Prostate gland (tissue), 2 donors: ENCODE data around the gene DOCK10. TPM values are rescaled to one million over a fixed set of nuclear protein-coding genes. Genes with fewer than 3 reads are reported as not detected.

Source experiments
- DNase-seq: peaks from one replicate; pipeline ENCODE4 v3.0.0-alpha.2; 2019; ENCODE audit warnings: low spot score
- H3K27ac ChIP-seq, 2 donors: fragments of 200-600 bp; sonication (generic); 2 replicates each; pipeline ENCODE4 v1.5.1; 2017 to 2019
- H3K27me3 ChIP-seq: fragments of 200-600 bp; sonication (generic); replicated peaks from 2 replicates; pipeline ENCODE4 v1.5.1; 2019; ENCODE audit not compliant: insufficient read depth
- H3K36me3 ChIP-seq, 2 donors: fragments of 200-600 bp; sonication (generic); 1 replicate in 1 of 2; 2 replicates in 1 of 2; pipeline versions ENCODE4 v1.5.1 to v1.8.1; 2017 to 2019
- H3K4me1 ChIP-seq: fragments of 200-600 bp; sonication (generic); replicated peaks from 2 replicates; pipeline ENCODE4 v1.5.1; 2019
- H3K4me3 ChIP-seq, 2 donors: fragments of 200-600 bp; sonication (generic); 2 replicates each; pipeline ENCODE4 v1.5.1; 2017 to 2019
- H3K9me3 ChIP-seq: fragments of 200-600 bp; sonication (generic); 2 replicates; pipeline ENCODE4 v1.5.1; 2017
- POLR2A ChIP-seq: fragments of 450-650 bp; IDR thresholded peaks from one replicate; pipeline ENCODE4 v1.6.1; 2016; ENCODE audit warnings: antibody characterized with exemption, mild to moderate bottlenecking
- POLR2AphosphoS5 ChIP-seq: sonication (generic); formaldehyde crosslinking; IDR thresholded peaks from one replicate; pipeline ENCODE4 v1.6.1; 2017; ENCODE audit warnings: antibody characterized with exemption
- WGBS: methylation state at CpG from one replicate; pipeline ENCODE4 v1.1.5; 2018; 5-methylcytosine and 5-hydroxymethylcytosine counted together
- intact Hi-C: fragments of 100-400 bp; cut with DNase I; formaldehyde crosslinking; loops from one replicate; pipeline ENCODE4 v1.14.2; 2022
- total RNA-seq, 2 donors: library from RNA; depleted of rRNA; stranded (reverse); fragments of >200 nt; gene quantifications; one replicate each; pipeline ENCODE4 v1.1.0, GENCODE V29; 2016
- TF ChIP-seq, protein P1 (sequence below), 4 experiments: fragments of 200-600 bp in 2 of 4; fragments of 450-650 bp in 2 of 4; sonication (generic) in 2 of 4; IDR thresholded peaks; 1 replicate in 3 of 4; 2 replicates in 1 of 4; pipeline ENCODE4 v1.5.1; 2016 to 2019; ENCODE audit warnings: antibody characterized with exemption in 4 of 4, mild to moderate bottlenecking in 2 of 4, moderate library complexity in 2 of 4

The DOCK10 gene
- total RNA-seq, 2 donors from 2014 or later: 4.8 to 6.2 TPM

DNA sequence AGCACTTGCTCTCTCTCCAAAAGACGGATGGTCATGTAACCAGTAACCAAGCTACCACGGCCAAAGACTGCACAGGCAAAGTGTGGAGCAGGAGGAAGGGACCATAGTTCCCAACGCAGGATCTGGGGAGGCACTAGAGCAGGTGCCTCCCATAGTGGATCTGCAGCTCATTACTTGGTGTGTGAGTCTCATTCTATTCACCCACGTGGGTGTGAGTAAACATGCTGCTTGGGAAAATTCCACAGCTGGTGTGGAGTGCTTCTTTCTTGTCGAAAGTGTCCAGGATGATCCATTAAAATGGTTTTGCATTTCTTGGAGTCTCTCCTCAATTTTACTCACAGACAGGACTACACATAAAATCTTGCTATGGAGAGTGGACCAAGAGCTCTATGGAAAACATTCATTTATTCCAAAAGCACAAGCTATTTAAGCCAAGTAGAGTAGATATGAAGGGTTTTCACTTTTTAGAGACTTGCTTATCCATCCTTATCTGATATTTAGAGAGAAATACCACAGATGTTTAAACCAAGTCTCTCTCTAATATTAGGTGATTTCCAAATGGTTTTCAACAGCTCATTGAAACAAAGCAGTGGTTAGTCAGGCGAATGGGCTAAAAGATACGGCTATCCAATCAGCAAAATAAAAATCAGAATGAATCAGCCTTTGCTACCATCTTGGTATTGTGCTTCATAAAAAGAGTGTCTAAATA is 221.8 kb downstream of the DOCK10 start:
- TF ChIP-seq POLR2A: no peak
- TF ChIP-seq, protein P1, sequence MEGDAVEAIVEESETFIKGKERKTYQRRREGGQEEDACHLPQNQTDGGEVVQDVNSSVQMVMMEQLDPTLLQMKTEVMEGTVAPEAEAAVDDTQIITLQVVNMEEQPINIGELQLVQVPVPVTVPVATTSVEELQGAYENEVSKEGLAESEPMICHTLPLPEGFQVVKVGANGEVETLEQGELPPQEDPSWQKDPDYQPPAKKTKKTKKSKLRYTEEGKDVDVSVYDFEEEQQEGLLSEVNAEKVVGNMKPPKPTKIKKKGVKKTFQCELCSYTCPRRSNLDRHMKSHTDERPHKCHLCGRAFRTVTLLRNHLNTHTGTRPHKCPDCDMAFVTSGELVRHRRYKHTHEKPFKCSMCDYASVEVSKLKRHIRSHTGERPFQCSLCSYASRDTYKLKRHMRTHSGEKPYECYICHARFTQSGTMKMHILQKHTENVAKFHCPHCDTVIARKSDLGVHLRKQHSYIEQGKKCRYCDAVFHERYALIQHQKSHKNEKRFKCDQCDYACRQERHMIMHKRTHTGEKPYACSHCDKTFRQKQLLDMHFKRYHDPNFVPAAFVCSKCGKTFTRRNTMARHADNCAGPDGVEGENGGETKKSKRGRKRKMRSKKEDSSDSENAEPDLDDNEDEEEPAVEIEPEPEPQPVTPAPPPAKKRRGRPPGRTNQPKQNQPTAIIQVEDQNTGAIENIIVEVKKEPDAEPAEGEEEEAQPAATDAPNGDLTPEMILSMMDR (IDR thresholded peaks at IDR 0.05): no peak
- no peak for TF ChIP-seq POLR2AphosphoS5
- Histone ChIP-seq H3K27ac (no peak overlapping the region), H3K27me3 (no peaks in the 10 kb centered on the region), H3K4me3 (no peak overlapping the region), H3K4me1 (no peaks in the 10 kb centered on the region), H3K36me3 (no peaks in the 10 kb centered on the region), H3K9me3 (no peaks in the 10 kb centered on the region)
- no peak for DNase-seq
- intact Hi-C loops: no loop called here
- WGBS: 68% methylated on average over 7 of the region's 7 CpGs

DNA sequence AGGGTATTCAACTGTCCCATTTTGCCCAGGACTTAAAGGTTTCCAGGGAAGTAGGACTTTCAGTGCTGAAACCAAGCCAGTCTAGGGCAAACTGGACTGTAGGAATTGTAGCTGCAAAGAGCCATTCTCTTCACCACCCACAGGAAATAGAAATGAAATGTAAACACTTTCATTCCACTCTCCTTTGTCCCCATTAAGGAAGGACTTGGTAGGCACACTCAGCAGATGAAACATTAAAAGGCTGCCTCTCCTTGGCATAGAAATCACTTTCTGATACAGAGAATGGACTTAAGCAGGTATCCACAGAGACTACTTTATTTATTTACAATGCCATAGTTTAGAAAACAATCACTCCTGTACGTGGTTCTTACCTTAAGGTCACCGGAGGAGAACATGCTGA is 223.2 kb downstream of the DOCK10 start:
- Histone ChIP-seq H3K4me1 (no peaks in the 10 kb centered on the region), H3K9me3 (no peaks in the 10 kb centered on the region), H3K4me3 (no peak overlapping the region), H3K36me3 (no peaks in the 10 kb centered on the region), H3K27ac (no peak overlapping the region), H3K27me3 (no peaks in the 10 kb centered on the region)
- no peak for TF ChIP-seq POLR2A
- TF ChIP-seq POLR2AphosphoS5: no peak
- TF ChIP-seq, protein P1 (IDR thresholded peaks at IDR 0.05): no peak
- intact Hi-C loops: no loop called here
- 64% methylated on average over 2 of the region's 2 CpGs for WGBS
- DNase-seq: no peak

DNA sequence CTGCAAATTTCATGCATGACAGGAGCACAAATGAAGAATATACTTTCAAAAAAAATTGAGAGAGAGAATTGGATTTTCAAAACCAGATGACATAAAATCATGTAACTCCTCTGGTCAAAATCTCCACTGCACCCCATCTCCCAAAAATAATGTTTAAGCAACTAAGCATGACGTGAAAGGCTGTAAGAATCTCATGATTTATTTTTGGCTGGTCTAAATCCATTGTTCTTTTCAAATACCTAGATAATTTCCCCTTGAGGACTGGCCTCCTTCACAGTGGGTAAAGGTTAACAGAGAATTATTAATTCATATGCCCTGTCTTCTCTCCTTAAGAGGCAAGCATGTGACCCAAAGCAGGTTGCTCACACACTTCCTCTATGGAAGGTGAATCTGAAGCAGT is 224.6 kb downstream of the DOCK10 start:
- H3K4me1 ChIP-seq: no peaks in the 10 kb centered on the region
- TF ChIP-seq POLR2AphosphoS5 (no peak), POLR2A (no peak)
- TF ChIP-seq, protein P1 (IDR thresholded peaks at IDR 0.05): no peak
- intact Hi-C loops: no loop called here
- H3K4me3 ChIP-seq: no peak overlapping the region
- H3K27me3 ChIP-seq: no peaks in the 10 kb centered on the region
- DNase-seq: no peak
- no peaks in the 10 kb centered on the region for H3K36me3 ChIP-seq
- 88% methylated on average over 1 of the region's 1 CpG for WGBS
- no peak overlapping the region for H3K27ac ChIP-seq
- no peaks in the 10 kb centered on the region for H3K9me3 ChIP-seq

DNA sequence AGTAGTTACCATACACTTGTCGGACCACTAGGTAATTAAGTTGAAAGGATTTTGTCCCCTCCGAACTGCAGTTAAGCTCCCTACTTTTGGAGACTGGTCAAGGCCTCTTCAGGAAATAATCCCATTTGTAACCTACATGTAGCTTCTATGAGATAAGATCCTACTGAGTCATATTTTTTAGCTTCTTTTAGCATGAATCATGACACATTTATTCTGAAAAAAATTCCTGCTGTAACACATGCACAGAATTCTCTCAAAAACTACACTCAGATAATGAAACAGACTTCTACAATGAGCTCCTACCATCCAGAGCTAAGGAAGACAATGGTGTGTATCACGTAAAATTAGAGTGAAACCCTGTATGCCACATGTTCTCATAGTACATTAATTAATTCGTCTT is 225.5 kb downstream of the DOCK10 start:
- Histone ChIP-seq H3K4me3 (no peak overlapping the region), H3K4me1 (no peaks in the 10 kb centered on the region), H3K9me3 (no peaks in the 10 kb centered on the region), H3K36me3 (no peaks in the 10 kb centered on the region), H3K27ac (no peak overlapping the region), H3K27me3 (no peaks in the 10 kb centered on the region)
- intact Hi-C loops: no loop called here
- 90% methylated on average over 4 of the region's 4 CpGs for WGBS
- no peak for DNase-seq
- TF ChIP-seq, protein P1 (IDR thresholded peaks at IDR 0.05): no peak
- TF ChIP-seq POLR2AphosphoS5 (no peak), POLR2A (no peak)

DNA sequence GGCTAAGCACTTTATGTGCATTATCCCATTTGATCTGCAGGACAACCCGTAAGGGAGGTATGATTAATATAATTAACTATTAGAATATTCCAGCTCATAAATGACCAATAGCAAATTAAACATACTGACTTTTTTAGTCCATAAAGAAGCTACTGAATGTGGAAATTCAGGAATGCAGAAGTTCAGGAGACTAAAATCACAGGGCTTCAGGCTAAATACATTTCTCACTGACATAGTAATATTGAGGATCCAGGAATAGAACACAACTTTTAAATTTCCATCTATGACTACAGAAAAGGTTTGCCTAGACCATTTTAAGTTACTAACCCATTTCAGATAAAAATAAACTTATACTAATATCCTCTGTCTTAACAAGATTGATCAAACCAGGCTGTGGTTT is 228.7 kb downstream of the DOCK10 start:
- Histone ChIP-seq H3K4me1 (no peaks in the 10 kb centered on the region), H3K9me3 (no peaks in the 10 kb centered on the region), H3K27me3 (no peaks in the 10 kb centered on the region), H3K27ac (no peak overlapping the region), H3K4me3 (no peak overlapping the region), H3K36me3 (no peaks in the 10 kb centered on the region)
- TF ChIP-seq POLR2A: no peak
- TF ChIP-seq POLR2AphosphoS5: no peak
- TF ChIP-seq, protein P1 (IDR thresholded peaks at IDR 0.05): no peak
- WGBS: 89% methylated on average over 1 of the region's 1 CpG
- intact Hi-C loops: no loop called here
- DNase-seq: no peak
